ENCODE results near the gene YWHAG. TPM values are rescaled to one million over a fixed set of nuclear protein-coding genes. Genes with fewer than 3 reads are reported as not detected.

YWHAG gene
- total RNA-seq, 6 donors from 2014 or later = 51.3 to 114 (median 73.4) TPM

GRCh38 chr7:76280408-76280807, 78.4 kb downstream of the YWHAG start:
- Histone ChIP-seq H3K36me3 (no peaks in the 10 kb centered on the region), H3K27me3 (peaks cover 0 to 28% (median 17%) of the 10 kb centered on the region in 4 donors), H3K4me3 (no peak overlapping the region), H3K9me3 (no peaks in the 10 kb centered on the region), H3K27ac (no peak overlapping the region), H3K4me1 (peaks cover 15 to 23% (median 22%) of the 10 kb centered on the region in 4 donors)
- no peak for DNase-seq
- no peak for ATAC-seq (ENCODE audit: low FRiP score in 2 of 2)
- 16 to 19% methylated on average over 21 to 25 of the region's 25 CpGs for WGBS, 2 donors
- TF ChIP-seq, protein P1, sequence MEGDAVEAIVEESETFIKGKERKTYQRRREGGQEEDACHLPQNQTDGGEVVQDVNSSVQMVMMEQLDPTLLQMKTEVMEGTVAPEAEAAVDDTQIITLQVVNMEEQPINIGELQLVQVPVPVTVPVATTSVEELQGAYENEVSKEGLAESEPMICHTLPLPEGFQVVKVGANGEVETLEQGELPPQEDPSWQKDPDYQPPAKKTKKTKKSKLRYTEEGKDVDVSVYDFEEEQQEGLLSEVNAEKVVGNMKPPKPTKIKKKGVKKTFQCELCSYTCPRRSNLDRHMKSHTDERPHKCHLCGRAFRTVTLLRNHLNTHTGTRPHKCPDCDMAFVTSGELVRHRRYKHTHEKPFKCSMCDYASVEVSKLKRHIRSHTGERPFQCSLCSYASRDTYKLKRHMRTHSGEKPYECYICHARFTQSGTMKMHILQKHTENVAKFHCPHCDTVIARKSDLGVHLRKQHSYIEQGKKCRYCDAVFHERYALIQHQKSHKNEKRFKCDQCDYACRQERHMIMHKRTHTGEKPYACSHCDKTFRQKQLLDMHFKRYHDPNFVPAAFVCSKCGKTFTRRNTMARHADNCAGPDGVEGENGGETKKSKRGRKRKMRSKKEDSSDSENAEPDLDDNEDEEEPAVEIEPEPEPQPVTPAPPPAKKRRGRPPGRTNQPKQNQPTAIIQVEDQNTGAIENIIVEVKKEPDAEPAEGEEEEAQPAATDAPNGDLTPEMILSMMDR (IDR thresholded peaks at IDR 0.05) = no peak
- TF ChIP-seq POLR2AphosphoS5 (IDR thresholded peaks at IDR 0.05) = no peak
- no peak for TF ChIP-seq POLR2A (IDR thresholded peaks at IDR 0.05)
- no peak for TF ChIP-seq EP300 (IDR thresholded peaks at IDR 0.05)

DNA sequence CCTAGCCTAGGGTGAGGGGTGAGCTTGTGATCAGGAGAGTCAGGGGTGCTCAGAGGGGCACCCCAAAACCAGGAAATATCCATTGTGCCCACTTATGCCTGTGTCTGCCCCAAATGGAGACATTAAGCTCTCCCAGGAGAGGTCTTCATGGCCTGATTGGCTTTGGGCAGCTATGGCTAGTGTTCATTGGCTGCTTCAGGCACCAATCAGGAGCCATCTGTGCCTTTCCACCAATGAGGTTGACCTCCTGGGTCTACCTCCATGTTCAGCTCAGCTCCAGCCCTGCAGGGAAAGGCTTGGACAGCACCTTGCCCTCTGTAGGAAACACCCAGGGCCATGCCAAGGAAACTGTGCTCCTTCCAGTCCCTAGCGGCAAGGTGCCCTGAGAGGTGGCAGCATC, 80.3 kb downstream of the YWHAG start:
- Histone ChIP-seq H3K27me3 (peaks cover 0 to 26% (median 16%) of the 10 kb centered on the region in 4 donors), H3K9me3 (no peaks in the 10 kb centered on the region), H3K27ac (no peak overlapping the region), H3K36me3 (no peaks in the 10 kb centered on the region), H3K4me3 (no peak overlapping the region), H3K4me1 (peaks cover 15 to 23% (median 22%) of the 10 kb centered on the region in 4 donors)
- ATAC-seq (ENCODE audit: low FRiP score in 2 of 2) (no peak), DNase-seq (no peak)
- WGBS, 2 donors = 92% methylated on average over 1 of the region's 1 CpG; no CpG with 5 or more reads in 1 of the 2 donors
- TF ChIP-seq, protein P1 (IDR thresholded peaks at IDR 0.05) = no peak
- TF ChIP-seq EP300 (IDR thresholded peaks at IDR 0.05) (no peak), POLR2A (IDR thresholded peaks at IDR 0.05) (no peak), POLR2AphosphoS5 (IDR thresholded peaks at IDR 0.05) (no peak)

Other genes starting within 250 kb of the YWHAG start
- 1 to 10 TPM in 2 of 6 donors, under 1 TPM in 4; 0.30 to 1.5 (median 0.72) TPM for gene SRRM3, start 157.1 kb downstream of the YWHAG start, total RNA-seq
- 100 to 1,000 TPM; 164 to 703 (median 300) TPM for gene HSPB1, start 56.3 kb downstream of the YWHAG start, total RNA-seq
- gene SSC4D, start 50.7 kb upstream of the YWHAG start, total RNA-seq = 1 to 10 TPM in 5 of 6 donors, not detected in 1; 1.7 to 2.1 (median 1.9) TPM
- gene ZP3, start 66.0 kb upstream of the YWHAG start, total RNA-seq = 10 to 100 TPM in 1 of 6 donors, 1 to 10 TPM in 1, under 1 TPM in 3, not detected in 1; 0.61 to 11.8 (median 0.78) TPM
- gene DTX2, start 102.7 kb upstream of the YWHAG start, total RNA-seq = 10 to 100 TPM; 24.2 to 82.8 (median 36.1) TPM
- 100 to 1,000 TPM in 1 of 6 donors, 10 to 100 TPM in 5; 26.8 to 507 (median 51.0) TPM for gene UPK3B, start 151.6 kb upstream of the YWHAG start, total RNA-seq
- gene SPDYE16, start 184.3 kb upstream of the YWHAG start, total RNA-seq = 1 to 10 TPM in 2 of 6 donors, under 1 TPM in 2, not detected in 2; 0.24 to 1.2 (median 0.67) TPM